Frontal cortex (tissue), 4 donors: ENCODE data around the gene CARD10. TPM values are rescaled to one million over a fixed set of nuclear protein-coding genes. Genes with fewer than 3 reads are reported as not detected.
"Not testable (repeated sequence)": the region's sequence is repeated elsewhere in the genome, so short reads cannot be mapped to it uniquely, and the experiment has no call there.

Experiments used
- DNase-seq, 2 donors: peaks; one replicate each; pipeline ENCODE4 v3.0.0; 2012; ENCODE audit warnings: low spot score in 2 of 2
- FAIRE-seq: peaks from 2 replicates; lab custom pipeline; 2012; peaks lifted over from hg19 to GRCh38; lab: Jason Lieb, UNC
- total RNA-seq: library from RNA; depleted of rRNA; stranded (reverse); fragments of >200 nt; gene quantifications from one replicate; pipeline ENCODE4 v1.2.3, GENCODE V29; 2014
- donor health status: control.
- donor health status: control.
- donor health status: control.

Gene CARD10
- total RNA-seq, 1 donor from 2014 or later = 4.1 TPM

DNA sequence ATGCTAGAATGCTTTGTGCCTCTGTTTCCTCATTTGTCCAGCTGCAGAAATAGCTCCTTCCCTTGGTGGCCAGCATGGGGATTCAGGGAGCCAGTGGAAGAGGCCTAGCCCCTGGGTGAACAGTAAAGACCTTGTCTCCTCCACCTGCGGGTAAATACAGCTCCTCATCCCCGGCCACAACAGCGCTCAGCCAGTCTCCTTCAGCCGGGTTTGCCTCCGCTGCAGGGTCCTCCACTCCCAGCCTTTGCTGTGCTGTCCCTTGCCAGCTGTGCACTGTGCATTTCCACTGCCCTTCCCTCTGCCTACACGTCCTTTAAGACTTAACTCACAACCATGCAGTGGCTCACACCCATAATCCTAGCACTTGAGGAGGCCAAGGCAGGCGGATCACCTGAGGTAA is 39.6 kb upstream of the CARD10 start:
- FAIRE-seq (no peak), DNase-seq (no peak)

DNA sequence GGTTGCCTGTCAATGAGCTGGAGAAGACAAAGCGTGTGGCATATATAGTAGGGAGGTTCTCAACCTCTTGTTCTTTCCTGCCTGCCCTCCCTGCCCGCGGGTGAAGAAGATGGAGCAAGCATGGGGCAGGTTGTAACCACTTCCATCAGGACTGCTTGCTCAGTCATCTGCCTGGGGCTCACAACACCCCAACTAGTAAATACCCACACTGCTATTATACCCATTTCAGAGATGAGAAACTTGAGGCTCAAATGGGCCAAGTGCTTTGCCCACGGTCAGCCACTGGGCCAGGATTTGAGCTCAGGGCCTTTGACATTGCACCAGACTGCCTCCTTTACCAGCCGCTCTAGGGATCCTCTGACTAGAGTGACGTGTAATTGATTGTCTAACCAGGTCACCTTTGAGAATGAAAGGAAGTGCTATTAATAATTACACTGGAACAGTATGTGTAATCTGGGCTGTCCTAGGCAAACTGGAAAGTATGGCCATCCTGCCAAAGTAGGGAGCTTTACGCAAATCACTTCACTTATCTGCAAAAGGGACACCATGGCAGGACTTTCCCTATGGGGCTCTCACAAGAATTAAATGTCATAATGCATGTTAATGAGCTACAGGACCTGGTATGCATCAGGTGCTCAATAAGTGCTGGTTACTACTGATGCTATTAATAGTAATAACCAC is 38.2 kb upstream of the CARD10 start:
- FAIRE-seq (no peak), DNase-seq (no peak)

DNA sequence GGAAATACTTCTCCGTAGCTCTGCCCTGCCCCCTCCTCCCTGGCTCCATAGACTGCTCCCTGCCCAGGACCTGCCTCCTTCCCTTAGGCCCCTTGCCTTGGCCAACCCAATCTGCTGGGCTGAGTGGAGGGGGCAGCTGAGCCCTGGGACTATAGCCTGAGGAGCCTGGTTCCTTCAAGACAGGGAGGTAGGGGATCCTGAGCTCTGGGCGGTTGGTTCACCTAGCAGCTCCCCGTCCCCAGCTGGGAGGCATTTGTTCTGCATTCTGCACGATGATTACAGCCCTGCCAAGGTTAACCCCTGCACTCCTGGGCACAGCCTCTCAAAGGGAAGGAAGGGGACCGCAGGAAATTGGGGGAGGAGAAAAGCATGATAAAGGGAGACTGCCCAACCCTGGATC is 37.5 kb upstream of the CARD10 start:
- FAIRE-seq = no peak
- no peak for DNase-seq

DNA sequence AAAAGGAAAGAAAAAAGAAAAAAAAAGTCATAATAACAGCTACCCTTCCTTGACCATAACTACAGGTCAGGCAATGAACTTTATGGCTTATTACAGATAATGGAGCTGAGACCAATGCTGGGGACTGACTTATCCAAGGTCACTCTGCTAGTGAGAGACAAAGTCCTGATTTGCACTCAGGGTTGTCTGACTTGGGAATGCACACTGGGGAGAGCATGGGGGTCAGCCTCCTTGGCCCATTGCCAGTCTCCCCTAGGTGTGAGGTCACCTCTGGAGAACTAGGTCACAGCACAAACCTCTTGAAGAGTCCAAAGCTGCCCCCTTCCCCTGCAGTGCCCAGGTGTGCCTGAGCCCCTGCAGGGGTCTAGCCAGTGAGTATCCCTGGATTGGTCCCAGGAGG is 35.8 kb upstream of the CARD10 start:
- FAIRE-seq (no peak), DNase-seq (no peak)

DNA sequence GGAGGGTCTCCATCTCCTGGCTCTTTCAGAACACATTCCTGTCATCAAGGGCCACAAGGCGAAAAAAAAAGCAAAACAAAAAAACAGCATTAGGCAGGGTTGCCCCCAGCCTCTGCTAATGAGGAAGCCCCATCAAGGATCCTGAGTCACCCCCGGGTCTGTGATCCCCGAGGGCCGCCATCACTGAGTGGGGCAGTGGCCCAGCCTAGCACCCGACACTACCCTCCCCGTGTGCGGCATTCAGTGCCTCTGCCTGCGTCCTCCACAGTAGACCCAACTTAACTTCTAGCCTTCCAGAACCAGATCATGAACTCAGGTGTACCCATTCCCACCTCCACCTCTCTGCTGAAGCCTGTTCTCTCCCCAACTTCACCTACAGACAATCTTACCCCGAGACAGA is 34.5 kb upstream of the CARD10 start:
- DNase-seq (no peak), FAIRE-seq (no peak)

DNA sequence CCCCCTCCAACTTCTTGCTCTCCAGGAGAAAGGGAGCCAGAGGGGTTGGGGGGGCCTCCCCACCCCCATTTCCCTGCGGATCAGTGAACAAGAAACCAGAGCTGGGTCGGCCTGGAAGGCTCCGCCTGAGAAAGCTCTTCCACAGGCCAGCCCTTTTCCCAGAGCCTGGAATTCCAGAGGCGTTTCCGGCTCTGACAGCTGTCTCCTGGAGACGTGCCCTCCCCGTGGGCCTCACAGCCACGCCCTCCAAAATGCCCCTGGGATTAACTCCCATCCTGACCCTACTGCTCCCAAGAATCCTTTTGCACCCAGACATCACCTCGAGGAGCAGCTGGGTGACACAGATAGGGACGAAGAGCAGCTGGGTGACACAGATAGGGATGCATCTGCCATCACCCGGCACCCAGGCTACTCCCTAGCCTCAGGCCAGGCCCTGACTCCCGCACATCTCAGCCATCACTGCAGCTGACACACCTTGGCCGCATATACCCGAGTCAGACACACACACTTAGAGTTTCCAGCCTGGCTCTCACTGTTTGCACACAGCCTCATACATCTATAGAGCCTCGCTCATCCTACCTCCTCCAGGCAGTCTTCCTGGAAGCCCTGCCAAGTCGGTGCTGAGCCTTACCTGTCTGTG is 33.4 kb upstream of the CARD10 start:
- DNase-seq = peak in 1 of 2 donors; percentile 14
- FAIRE-seq = no peak

GRCh38 chr22:37551981-37552380 is 32.8 kb upstream of the CARD10 start:
- DNase-seq (no peak), FAIRE-seq (no peak)

- FAIRE-seq, DNase-seq: not testable (repeated sequence)
Observed at GRCh38 chr22:37550921-37551320, 31.7 kb upstream of the CARD10 start.

- DNase-seq = no peak
- no peak for FAIRE-seq
Observed at GRCh38 chr22:37549704-37550059, 30.5 kb upstream of the CARD10 start.

DNA sequence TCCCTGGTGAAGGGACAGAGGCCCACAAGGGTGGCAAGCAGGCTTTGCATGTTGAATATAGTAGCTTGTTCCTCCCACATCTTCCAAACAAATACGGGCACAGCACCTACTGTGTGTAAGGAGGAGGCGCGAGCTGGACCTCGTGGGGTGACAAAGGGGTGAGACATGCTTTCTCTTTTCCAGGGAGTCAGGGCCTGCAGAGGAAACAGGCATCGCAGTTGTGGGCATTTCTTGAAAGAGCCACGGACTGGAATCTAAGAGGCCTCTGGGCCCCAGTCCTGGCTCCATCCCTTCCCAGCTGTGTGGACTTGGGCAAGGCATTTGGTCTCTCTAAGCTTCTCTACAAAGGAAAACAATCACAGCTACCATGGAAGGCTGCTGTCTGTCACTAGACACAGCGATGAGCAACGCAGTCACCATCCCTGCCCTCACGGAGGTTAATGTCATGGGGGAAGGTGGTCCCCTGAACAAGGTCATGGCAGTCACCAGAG is 28.1 kb upstream of the CARD10 start:
- no peak for DNase-seq
- no peak for FAIRE-seq

DNA sequence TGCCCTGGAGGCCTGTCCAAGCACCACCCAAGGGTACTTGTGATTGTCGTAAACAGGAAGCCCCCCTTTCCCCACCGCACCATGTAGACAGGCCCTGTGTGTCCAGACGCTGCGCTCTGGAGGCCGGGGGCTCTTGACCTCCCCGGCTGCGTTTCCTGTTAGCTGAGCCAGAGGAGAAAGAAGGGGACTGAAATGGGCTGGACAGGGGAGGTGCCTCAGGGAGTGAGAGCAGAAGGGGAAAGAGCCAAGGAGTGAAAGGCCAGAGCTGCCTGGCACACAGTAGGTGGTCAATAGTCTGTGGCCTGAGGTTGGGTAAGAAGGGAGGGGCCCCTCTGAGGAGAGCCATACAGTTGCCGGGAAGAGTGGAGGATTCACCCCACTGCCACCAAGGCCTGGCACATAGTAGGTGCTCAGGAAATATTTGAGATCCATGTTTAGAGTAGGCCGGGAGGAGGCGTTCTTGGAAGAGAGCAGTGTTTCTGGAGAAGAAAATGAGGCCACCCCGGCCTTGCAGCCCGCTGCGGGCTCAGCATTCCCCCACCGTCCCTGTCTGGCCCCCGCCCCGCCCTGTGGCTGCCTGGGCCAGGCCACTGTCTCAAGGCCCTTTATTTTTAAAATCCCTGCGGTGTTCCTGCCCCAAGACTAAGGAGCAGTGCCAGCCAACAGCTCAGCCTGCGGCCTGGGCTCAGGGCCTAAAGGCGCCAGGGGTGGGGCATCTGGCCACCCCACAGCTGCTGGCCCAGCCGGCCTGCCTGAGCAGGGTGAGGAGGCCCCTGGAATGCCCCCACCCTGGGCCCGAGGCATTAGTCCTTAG is 27.4 kb upstream of the CARD10 start:
- DNase-seq = no peak
- FAIRE-seq = no peak

DNA sequence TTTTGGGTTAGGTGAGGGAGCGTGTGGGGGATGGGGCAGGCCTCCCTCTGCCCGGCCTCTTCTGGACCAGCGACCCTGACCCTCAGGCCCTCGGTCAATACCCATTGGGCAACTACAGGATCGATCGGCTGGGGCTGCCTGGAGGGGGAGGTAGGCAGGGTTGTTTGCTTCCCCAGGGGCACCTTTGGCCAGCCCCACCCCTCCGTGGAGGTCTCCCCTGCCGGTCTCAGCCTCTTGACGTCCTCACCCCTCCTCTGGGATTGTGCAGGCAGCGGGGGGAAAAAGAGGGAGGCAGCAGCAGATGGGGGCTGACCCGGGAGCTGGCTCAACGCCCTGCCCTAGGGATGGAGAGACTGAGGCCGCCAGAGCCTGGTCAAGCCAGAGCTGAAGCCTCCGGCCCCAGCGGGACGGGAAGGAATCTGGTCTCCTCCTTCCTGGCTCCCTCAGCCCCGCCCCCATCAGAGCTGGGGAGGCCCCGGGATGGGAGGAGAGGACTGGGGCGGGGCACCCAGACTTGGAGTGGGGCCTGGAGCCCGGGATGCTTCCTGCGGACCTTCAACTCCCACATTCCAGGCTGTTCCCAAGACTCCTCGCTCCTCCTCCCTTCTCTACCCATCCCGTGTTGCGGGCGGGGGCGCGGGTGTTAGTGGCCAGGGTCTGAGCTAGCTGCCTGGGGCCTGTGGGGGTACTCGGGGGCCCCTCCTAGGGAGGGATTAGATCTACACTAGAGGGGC is 26.7 kb upstream of the CARD10 start:
- DNase-seq (peak in 1 of 2 donors; percentile 71), FAIRE-seq (no peak)

DNA sequence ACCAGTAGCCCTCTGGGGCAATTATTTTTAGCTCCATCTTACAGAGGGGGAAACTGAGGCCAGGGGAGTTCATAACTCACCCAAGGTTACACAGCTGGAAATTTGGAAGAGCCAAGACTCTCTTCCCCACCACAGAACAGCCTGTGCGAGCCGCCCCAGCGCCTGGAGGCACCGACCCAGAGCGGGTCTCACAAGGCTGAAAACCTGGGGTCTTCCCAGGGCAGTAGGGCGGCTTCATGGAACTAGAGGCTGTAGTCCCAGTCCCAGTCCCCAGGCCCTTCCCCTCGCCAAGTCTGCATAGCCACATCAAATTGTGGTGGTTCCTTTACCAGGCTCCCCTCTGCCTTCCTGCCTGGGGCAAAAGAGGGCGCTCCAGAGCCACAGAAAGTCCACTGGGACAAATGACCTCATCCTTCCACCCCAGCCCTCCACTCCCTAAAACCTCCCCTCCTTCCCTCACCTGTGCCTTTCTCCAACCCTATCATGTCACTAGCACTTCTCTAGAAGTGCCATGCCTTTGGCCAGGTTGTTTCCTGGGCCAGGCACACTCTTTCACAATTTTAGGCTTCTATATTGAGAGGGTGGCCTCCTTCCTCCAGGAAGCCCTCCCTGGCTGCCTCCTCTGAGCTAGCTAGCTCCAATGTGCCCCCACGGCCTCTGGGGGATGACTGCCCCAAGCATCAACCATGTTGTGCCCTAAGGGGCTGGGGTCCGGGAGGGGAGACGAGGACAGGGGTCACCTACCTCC is 25.9 kb upstream of the CARD10 start:
- DNase-seq (no peak), FAIRE-seq (no peak)

- DNase-seq (no peak), FAIRE-seq (no peak)
Observed at GRCh38 chr22:37542959-37543358, 23.7 kb upstream of the CARD10 start.

DNA sequence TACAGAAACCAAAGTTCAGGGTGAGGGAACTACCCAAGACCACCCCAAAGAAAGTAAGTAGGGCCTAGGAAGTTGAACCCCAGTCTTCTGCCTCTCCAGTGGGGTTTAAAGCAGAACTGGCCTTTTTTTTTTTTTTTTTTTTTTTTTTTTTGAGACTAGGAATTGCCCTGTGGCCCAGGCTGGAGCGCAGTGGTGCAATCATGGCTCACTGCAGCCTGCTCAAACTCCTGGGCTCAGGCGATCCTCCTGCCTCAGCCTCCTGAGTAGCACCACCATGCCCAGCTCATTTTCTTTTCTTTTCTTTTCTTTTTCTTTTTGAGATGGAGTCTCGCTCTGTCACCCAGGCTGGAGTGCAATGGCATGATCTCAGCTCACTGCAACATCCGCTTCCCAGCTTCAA is 23.2 kb upstream of the CARD10 start:
- DNase-seq, FAIRE-seq: not testable (repeated sequence)

GRCh38 chr22:37539790-37540189 is 20.6 kb upstream of the CARD10 start:
- not testable (repeated sequence) for FAIRE-seq, DNase-seq

GRCh38 chr22:37538590-37539357 is 19.6 kb upstream of the CARD10 start:
- peak; percentile 81 to 94 for DNase-seq
- peak; percentile 19 for FAIRE-seq

GRCh38 chr22:37535159-37535558 is 15.9 kb upstream of the CARD10 start:
- no peak for DNase-seq

DNA sequence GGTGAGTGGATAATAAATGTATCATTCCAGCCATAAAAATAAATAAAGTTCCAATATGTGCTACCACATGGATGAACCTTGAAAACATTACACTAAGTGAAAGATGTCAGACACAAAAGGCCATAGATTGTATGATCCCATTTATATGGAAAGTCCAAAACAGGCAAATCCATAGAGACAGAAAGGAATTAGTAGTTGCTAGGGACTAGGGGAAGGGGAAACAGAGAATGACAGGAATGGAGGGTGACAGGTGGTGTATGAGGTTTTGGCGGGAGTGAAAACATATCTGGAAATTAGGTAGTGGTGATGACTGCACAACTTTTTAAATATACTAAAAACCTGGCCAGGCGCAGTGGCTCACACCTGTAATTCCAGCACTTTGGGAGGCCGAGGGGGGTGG is 15.2 kb upstream of the CARD10 start:
- FAIRE-seq (no peak), DNase-seq (no peak)

More at GRCh38 chr22:37535159-37535558, 15.9 kb upstream of the CARD10 start:
- FAIRE-seq = no peak
